K562 (cell line): ENCODE data around the gene BTBD1. TPM values are rescaled to one million over a fixed set of nuclear protein-coding genes. Genes with fewer than 3 reads are reported as not detected.

Experiments
- BCOR ChIP-seq: fragments of 450-650 bp; IDR thresholded peaks from 2 replicates; pipeline ENCODE4 v1.6.1; 2016
- BMI1 ChIP-seq: fragments of 150-350 bp; IDR thresholded peaks from 2 replicates; pipeline ENCODE4 v1.6.1; 2014; ENCODE audit warnings: low read length
- DACH1 ChIP-seq: fragments of 450-650 bp; IDR thresholded peaks from 2 replicates; pipeline ENCODE4 v1.6.1; 2018; ENCODE audit not compliant: partially characterized antibody
- GATA2 ChIP-seq: sonication (generic); formaldehyde crosslinking; IDR thresholded peaks from 2 replicates; pipeline ENCODE4 v1.4.0; 2020; ENCODE audit warnings: mild to moderate bottlenecking, missing genetic modification reagents
- KAT2B ChIP-seq: IDR thresholded peaks from one replicate; pipeline ENCODE4 v1.6.1; 2012; ENCODE audit warnings: low read depth, mild to moderate bottlenecking, control low read depth, inconsistent platforms, low read length, moderate library complexity
- NFE2L1 ChIP-seq: fragments of 450-650 bp; IDR thresholded peaks from 2 replicates; pipeline ENCODE4 v1.6.1; 2016; ENCODE audit warnings: missing genetic modification characterization, low read depth, mild to moderate bottlenecking, missing compliant biosample characterization, moderate library complexity, borderline replicate concordance
- NFXL1 ChIP-seq: fragments of 450-650 bp; formaldehyde crosslinking; IDR thresholded peaks from 2 replicates; pipeline ENCODE4 v1.4.0; 2021; ENCODE audit warnings: mild to moderate bottlenecking
- PHB ChIP-seq: fragments of 250-450 bp; sonication (Bioruptor Pico); IDR thresholded peaks from 2 replicates; pipeline ENCODE4 v1.5.0; 2021
- SIRT6 ChIP-seq: IDR thresholded peaks from one replicate; pipeline ENCODE4 v1.6.1; 2012; ENCODE audit warnings: low read depth, mild to moderate bottlenecking, control low read depth, inconsistent platforms, low read length, moderate library complexity
- SMAD2 ChIP-seq: fragments of 150-350 bp; IDR thresholded peaks from 2 replicates; pipeline ENCODE4 v1.6.1; 2014; ENCODE audit warnings: low read depth, mild to moderate bottlenecking, low read length
- SP2 ChIP-seq: IDR thresholded peaks from 2 replicates; pipeline ENCODE4 v1.6.1; 2011; ENCODE audit warnings: mild to moderate bottlenecking, low read depth, low read length, moderate library complexity; ENCODE audit not compliant: poor library complexity, severe bottlenecking; ENCODE audit errors: extremely low read depth
- TCF7 ChIP-seq: sonication (generic); IDR thresholded peaks from 2 replicates; pipeline ENCODE4 v1.6.1; 2016; ENCODE audit warnings: antibody characterized with exemption, borderline replicate concordance
- ZKSCAN8 ChIP-seq: fragments of 200-800 bp; sonication (Bioruptor generic); IDR thresholded peaks from 2 replicates; pipeline ENCODE4 v1.6.1; 2016; ENCODE audit warnings: missing genetic modification characterization, missing compliant biosample characterization
- ZNF121 ChIP-seq: sonication (generic); formaldehyde crosslinking; conservative IDR thresholded peaks from 2 replicates; pipeline ENCODE4 v1.8.0; 2022; ENCODE audit warnings: missing genetic modification reagents
- ZNF134 ChIP-seq: fragments of 250-450 bp; sonication (Bioruptor Pico); conservative IDR thresholded peaks from 2 replicates; pipeline ENCODE4 v1.4.0; 2020
- ZNF239 ChIP-seq: fragments of 250-450 bp; sonication (Bioruptor Pico); IDR thresholded peaks from 2 replicates; pipeline ENCODE4 v1.4.0; 2020; ENCODE audit warnings: mild to moderate bottlenecking
- ZNF253 ChIP-seq: fragments of 250-450 bp; sonication (Bioruptor Pico); conservative IDR thresholded peaks from 2 replicates; pipeline ENCODE4 v1.6.1; 2021; ENCODE audit warnings: mild to moderate bottlenecking
- ZNF263 ChIP-seq: sonication (generic); formaldehyde crosslinking; IDR thresholded peaks from 2 replicates; pipeline ENCODE4 v1.8.0; 2022; ENCODE audit warnings: mild to moderate bottlenecking, missing genetic modification reagents, borderline replicate concordance
- ZNF431 ChIP-seq: sonication (generic); formaldehyde crosslinking; IDR thresholded peaks from 2 replicates; pipeline ENCODE4 v1.8.0; 2022; ENCODE audit warnings: mild to moderate bottlenecking, missing genetic modification reagents
- ZNF785 ChIP-seq: fragments of 250-450 bp; sonication (Bioruptor Pico); IDR thresholded peaks from 2 replicates; pipeline ENCODE4 v1.4.0; 2020; ENCODE audit warnings: mild to moderate bottlenecking
- polyA plus RNA-seq, 8 experiments: library from polyadenylated mRNA; depleted of rRNA in 4 of 8; stranded (reverse) in 5 of 8; unstranded in 3 of 8; fragments of >200 nt; fragmentation: Nextera tagmentation in 2 of 8; fragmentation: Illumina TruSeq in 1 of 8; extraction: Ambion mirVana in 2 of 8; extraction: Trizol in 1 of 8; gene quantifications; 2 replicates each; pipeline versions ENCODE4 v1.2.1 to v1.2.3, GENCODE V29; 2011 to 2014; ENCODE audit warnings: inconsistent platforms in 1 of 8, missing spikeins in 1 of 8
- total RNA-seq, 7 experiments: library from RNA; depleted of rRNA in 6 of 7; stranded (reverse); fragments of >200 nt in 6 of 7; fragmentation: Illumina TruSeq in 2 of 7; extraction: Trizol in 2 of 7; gene quantifications; 2 replicates each; pipeline versions ENCODE4 v1.2.1 to v1.2.3, GENCODE V29; 2011 to 2021; ENCODE audit warnings: low replicate concordance in 1 of 7
- TF ChIP-seq, protein P1 (sequence below): fragments of 200-400 bp; formaldehyde crosslinking; IDR thresholded peaks from 2 replicates; pipeline ENCODE4 v1.6.1; 2017; ENCODE audit warnings: mild to moderate bottlenecking, low read depth, low read length, moderate library complexity
- TF ChIP-seq, protein P2 (sequence below): fragments of 450-650 bp; IDR thresholded peaks from 2 replicates; pipeline ENCODE4 v1.6.1; 2016; ENCODE audit warnings: missing biosample characterization, missing genetic modification characterization
- TF ChIP-seq, protein P3 (sequence below): fragments of 450-650 bp; IDR thresholded peaks from 2 replicates; pipeline ENCODE4 v1.6.1; 2016; ENCODE audit warnings: borderline replicate concordance
- TF ChIP-seq, protein P4 (sequence below): IDR thresholded peaks from 2 replicates; pipeline ENCODE4 v1.6.1; 2011; ENCODE audit not compliant: insufficient read length; ENCODE audit errors: extremely low read depth

BTBD1 gene
- total and polyA plus RNA-seq, 9 of the 15 experiments (the other 6 are each of a cell fraction or from before 2014, with no cell fraction given) = 19.4 to 106 (median 90.4) TPM

DNA sequence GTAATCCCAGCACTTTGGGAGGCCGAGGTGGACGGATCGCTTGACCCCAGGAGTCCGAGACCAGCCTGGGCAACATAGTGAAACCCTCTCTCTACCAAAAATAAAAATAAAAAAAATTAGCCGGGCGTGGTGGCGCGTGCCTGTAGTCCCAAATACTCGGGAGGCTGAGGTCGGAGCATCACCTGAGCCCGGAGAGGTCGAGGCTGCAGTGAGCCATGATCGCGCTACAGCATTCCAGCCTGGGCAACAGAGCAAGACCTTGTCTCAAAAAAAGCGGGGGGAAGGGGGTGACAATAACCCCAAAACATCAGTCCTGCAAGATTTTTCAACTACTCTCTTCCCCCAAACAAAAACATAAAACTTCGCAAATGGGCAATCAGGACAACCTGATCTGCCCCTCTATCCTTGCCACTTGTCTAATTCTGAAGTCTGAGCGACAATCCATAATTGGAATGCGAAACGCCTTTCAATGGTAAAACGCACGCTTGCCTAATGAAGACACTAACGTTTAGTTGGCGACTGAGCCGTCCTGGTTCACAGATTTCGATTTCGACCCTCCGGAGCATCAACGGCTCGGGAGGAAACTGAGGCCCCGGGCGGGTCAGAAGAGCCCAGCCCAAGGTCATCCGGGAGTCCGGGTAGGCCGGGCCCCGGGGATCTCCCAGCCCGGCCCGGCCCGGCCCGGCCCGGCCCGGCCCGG, 868 bp downstream of the BTBD1 start (continued):
- TF ChIP-seq BMI1 (no peak), ZNF785 (no peak), SIRT6 (no peak), KAT2B (no peak), BCOR (0 out of 2 replicates have a peak, but pooled peaks have one; percentile 11), NFXL1 (CRISPR knock-in tag) (no peak), ZNF263 (CRISPR knock-in tag) (no peak), PHB (CRISPR knock-in tag) (no peak), ZKSCAN8 (CRISPR knock-in tag) (no peak), ZNF239 (no peak), NFE2L1 (tag) (no peak), ZNF134 (CRISPR knock-in tag) (no peak), SP2 (no peak), ZNF253 (no peak), SMAD2 (no peak), TCF7 (no peak), ZNF431 (CRISPR knock-in tag) (no peak), ZNF121 (CRISPR knock-in tag) (peak; percentile 19; the same call in 1 of the 2 replicates), GATA2 (CRISPR knock-in tag) (no peak), DACH1 (no peak)
- TF ChIP-seq, protein P1, sequence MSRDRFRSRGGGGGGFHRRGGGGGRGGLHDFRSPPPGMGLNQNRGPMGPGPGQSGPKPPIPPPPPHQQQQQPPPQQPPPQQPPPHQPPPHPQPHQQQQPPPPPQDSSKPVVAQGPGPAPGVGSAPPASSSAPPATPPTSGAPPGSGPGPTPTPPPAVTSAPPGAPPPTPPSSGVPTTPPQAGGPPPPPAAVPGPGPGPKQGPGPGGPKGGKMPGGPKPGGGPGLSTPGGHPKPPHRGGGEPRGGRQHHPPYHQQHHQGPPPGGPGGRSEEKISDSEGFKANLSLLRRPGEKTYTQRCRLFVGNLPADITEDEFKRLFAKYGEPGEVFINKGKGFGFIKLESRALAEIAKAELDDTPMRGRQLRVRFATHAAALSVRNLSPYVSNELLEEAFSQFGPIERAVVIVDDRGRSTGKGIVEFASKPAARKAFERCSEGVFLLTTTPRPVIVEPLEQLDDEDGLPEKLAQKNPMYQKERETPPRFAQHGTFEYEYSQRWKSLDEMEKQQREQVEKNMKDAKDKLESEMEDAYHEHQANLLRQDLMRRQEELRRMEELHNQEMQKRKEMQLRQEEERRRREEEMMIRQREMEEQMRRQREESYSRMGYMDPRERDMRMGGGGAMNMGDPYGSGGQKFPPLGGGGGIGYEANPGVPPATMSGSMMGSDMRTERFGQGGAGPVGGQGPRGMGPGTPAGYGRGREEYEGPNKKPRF = no peak
- TF ChIP-seq, protein P2, sequence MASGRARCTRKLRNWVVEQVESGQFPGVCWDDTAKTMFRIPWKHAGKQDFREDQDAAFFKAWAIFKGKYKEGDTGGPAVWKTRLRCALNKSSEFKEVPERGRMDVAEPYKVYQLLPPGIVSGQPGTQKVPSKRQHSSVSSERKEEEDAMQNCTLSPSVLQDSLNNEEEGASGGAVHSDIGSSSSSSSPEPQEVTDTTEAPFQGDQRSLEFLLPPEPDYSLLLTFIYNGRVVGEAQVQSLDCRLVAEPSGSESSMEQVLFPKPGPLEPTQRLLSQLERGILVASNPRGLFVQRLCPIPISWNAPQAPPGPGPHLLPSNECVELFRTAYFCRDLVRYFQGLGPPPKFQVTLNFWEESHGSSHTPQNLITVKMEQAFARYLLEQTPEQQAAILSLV (tag) = no peak
- TF ChIP-seq, protein P3, sequence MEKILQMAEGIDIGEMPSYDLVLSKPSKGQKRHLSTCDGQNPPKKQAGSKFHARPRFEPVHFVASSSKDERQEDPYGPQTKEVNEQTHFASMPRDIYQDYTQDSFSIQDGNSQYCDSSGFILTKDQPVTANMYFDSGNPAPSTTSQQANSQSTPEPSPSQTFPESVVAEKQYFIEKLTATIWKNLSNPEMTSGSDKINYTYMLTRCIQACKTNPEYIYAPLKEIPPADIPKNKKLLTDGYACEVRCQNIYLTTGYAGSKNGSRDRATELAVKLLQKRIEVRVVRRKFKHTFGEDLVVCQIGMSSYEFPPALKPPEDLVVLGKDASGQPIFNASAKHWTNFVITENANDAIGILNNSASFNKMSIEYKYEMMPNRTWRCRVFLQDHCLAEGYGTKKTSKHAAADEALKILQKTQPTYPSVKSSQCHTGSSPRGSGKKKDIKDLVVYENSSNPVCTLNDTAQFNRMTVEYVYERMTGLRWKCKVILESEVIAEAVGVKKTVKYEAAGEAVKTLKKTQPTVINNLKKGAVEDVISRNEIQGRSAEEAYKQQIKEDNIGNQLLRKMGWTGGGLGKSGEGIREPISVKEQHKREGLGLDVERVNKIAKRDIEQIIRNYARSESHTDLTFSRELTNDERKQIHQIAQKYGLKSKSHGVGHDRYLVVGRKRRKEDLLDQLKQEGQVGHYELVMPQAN = 0 out of 2 replicates have a peak, but pooled peaks have one; percentile 25
- TF ChIP-seq, protein P4, sequence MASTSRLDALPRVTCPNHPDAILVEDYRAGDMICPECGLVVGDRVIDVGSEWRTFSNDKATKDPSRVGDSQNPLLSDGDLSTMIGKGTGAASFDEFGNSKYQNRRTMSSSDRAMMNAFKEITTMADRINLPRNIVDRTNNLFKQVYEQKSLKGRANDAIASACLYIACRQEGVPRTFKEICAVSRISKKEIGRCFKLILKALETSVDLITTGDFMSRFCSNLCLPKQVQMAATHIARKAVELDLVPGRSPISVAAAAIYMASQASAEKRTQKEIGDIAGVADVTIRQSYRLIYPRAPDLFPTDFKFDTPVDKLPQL = no peak
